GM19395 (cell line): ENCODE data around the gene C11orf65.
"Not testable (repeated sequence)": the region's sequence is repeated elsewhere in the genome, so short reads cannot be mapped to it uniquely, and the experiment has no call there.

Experiments
- ATAC-seq: cut with Tn5 transposase; IDR thresholded peaks from one replicate; pipeline ENCODE4 v1.9.1; 2021; ENCODE audit warnings: mild to moderate bottlenecking, moderate library complexity; ENCODE audit not compliant: unreplicated experiment

The C11orf65 gene

DNA sequence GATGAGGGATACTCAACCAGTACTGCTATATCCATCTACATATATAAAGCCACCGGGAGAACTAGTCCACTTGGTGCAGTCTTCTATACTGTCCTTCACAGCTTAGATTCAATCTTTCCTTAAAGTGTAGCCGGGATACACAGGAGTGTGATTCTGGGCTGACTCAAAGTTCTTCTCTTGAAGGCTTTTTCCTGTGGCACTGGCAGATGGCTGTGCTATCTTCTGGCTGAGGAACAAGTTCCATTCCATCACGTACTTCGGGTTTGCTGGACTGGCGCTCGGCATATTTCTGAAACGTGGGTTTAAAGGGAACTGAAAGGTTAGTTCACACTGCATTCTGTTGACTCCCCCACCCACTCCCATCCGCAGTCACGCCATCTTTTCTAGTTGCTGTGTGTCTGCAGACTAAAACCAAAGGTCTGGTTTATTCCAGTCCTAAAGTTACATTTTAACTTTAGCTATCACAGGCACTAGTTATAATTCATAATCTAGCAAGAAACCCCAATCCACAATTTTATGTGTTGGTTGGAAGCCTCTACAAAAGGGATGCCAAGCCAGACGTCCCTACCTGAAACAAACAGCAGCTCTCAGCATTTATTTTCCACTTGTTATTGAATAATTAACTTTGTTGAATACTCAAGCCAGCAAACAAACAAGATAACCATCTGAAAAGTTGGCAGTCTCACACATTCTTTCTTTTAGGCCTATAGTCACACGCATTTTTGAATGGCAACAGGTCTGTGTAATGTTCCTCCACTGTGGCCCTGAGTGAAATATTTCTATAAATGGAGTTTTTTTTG, 7.5 kb upstream of the C11orf65 start:
- no peak for ATAC-seq

DNA sequence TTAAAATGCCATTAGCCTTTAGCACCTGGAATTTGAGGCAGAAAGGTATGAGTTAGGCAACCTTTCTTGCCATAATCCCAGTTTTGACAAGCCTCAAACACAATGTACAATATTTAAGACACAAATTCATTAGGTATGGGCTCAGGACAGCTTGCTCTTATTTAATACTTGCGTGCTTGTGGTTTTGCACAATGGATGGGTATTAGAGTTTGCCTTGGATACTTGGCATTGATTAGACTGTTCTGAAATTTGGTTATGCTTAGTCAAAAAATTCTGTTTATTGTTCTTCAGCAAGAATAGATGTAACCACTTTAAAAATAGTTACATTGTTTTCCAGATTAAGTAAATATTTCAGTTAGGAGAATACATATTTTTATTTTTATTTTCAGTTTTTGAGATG, 5.4 kb upstream of the C11orf65 start:
- no peak for ATAC-seq

DNA sequence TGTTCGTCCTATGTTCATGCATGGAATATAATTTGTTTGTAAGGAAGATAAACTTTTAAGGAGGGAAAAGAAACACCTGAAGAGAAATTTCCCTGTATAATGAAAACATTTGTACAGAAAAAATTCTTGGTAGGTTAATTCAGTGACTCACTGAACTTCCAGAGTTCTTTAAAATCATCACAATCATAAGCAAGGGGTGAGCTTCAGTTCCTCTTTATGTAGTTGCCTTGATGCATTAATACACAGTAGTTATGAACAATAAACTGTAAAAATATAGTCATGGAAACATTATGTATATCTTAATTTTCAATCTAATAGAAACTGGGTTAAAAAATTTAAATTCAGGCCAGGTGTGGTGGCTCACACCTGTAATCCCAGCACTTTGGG, 1.1 kb upstream of the C11orf65 start:
- no peak for ATAC-seq

DNA sequence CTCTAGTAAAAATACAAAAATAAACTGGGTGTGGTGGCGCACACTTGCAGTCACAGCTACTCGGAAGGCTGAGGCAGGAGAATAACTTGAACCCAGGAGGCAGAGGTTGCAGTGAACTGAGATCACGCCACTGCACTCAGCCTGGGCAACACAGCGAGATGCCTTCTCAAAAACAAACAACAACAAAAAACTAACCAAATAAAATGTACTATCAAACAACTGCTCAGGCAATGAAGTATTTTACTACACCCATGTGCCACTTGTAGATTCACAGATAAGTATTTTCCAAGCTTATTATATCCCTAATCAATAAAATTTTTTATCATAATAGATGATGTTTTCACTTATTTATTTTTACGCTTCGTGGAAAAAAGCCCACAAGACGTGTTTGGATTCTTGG, 924 bp downstream of the C11orf65 start:
- ATAC-seq, result no peak

DNA sequence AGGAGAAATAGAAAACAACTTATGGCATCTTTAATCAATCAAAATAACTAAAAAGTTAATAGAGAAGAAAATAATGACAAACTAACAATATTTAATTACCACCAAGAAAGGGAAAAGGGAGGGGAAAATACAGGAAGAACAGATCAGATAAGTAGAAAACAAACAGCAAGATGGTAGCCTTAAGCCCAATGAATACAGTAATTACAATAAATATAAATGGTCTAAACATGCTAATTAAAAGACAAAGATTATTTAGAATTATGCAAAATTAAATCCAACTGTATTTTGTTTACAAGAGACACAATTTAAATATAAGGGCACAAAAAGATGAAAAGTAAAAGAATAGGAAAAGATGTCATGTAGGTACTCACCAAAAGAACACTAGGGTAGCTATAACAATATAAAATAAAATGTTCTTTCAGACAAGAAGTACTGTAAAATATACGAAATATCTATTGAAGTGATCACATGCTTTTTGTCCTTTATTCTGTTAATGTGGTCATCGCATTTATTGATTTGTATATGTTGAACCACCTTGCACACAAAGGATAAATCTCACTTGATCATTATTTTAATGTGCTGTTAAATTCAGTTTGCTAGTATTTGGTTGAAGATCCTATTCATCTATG, 14.0 kb downstream of the C11orf65 start:
- no peak for ATAC-seq

DNA sequence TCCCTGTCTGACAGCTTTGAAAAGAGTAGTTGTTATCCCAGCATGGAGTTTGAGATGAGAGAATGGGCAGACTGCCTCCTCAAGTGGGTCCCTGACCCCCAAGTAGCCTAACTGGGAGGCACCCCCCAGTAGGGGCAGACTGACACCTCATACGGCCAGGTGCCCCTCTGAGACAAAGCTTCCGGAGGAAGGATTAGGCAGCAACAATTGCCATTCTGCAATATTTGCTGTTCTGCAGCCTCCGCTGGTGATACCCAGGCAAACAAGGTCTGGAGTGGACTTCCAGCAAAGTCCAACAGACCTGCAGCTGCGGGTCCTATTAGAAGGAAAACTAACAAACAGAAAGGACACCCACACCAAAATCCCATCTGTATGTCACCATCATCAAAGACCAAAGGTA, 25.9 kb downstream of the C11orf65 start:
- ATAC-seq, result not testable (repeated sequence)

DNA sequence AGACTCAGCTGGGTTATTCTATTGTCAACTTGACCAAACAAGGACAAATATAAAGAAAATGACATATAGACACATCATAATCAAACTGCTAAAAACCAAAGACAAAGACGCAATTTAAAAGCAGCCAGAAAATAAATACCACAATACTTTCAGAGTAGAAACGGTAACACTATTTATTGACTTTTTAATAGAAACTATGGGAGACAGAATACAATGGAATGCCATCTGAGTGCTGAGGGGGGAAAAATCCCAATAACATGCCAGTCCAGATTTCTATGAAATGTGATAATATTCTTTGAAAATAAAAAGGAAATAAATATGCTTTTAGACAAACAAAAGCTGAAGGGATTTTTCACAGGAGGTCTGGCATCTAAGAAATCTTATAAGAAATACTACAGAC, 30.7 kb downstream of the C11orf65 start:
- ATAC-seq, result no peak

DNA sequence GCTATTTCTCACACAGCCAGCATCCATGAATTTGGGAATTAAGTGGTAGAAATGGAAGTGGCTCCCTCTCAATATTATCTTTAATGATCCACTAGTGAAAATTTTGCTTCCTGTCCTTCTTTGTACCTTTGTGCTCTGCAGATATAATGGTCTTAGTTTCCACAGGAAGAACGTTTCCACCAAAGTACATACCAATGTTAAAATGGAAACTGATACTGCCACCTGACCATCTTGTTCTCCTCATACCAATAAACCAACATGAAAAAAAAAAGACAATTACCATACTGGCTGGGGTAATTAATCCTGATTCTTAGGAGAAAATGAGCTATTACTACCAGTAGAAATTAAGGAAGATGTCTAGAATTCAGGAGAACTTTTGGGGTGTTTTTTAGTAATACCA, 32.3 kb downstream of the C11orf65 start:
- no peak for ATAC-seq

DNA sequence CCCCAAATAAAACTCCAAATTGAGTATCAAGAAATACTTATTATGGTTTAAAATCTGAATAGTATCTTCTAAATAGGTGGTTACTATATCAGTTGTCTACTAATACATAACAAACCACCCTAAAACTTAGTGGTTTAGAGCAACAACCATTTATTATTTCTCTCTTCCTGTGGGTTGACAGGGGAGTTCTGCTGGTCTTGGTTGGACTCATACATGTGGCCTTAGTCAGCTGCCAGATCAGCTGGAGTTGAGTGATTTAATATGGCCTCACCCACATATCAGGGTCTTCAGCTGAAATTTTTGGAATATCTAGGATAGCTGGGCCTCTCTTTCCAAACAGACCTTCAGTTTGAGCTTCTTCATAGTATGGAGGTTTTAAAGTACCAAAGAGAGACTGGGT, 34.5 kb downstream of the C11orf65 start:
- no peak for ATAC-seq

DNA sequence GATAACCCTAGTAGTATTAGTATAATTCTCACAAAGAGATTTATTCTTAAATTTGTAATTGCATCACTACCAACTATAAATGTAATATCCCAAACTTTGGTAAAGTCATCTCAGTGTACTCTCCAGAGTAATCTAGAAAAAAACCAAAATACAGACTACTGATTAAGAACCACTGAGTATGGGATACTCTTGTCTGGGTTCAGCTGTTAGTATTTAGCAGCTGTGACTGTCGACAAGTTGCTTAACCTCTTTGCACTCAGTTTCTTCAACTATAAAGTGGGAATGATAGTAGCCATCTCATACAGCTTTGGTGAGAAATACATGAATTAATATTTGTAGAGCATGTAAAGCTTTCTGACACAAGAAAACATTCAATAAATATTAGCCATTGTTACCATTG, 35.3 kb downstream of the C11orf65 start:
- ATAC-seq, result no peak

DNA sequence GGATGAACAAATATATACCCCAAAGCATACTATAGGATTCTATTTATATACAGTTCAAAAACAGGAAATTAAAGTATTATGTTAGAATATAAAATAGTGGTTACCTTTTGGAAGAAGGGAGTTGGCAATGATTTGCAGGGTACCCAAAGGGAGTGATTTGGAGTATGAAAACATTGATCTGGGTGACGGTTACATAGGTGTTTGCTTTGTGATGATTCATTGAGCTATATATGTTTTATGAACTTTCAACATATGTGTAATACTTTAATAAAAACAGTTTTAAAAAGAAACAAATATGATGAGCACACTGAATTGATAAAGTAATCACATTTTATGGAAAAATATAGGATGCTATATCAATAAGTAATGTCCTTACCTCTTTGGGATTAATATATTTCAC, 36.0 kb downstream of the C11orf65 start:
- ATAC-seq, result no peak

DNA sequence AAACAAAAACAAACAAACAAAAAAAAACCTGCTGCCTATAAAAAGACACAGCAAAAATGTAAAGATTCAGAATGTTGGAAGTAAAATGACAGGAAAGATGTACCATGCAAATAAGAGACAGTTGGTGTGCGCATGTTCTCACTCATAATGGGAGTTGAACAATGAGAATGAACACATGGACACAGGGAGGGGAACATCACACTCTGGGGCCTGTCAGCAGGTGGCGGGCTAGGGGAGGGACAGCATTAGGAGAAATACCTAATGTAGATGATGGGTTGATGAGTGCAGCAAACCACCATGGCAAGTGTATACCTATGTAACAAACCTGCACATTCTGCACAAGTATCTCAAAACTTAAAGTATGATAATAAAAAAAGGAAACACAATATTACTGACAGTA, 49.8 kb downstream of the C11orf65 start:
- not testable (repeated sequence) for ATAC-seq

DNA sequence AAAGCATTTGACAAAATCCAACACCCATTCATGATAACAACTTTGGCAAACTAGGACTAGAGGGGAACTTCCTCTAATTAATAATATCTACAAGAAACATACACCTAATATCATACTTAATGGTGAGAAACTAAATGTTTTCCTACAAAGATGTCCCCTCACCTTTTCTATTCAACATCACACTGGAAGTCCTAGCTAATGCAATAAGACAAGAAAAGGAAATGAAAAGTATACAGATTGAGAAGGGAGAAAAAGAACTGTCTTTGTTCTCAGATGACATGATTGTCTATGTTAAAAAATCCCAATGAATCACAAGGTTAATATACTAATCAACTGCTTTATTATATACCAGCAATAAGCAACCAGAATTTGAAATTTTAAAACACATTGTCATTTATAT, 52.4 kb downstream of the C11orf65 start:
- ATAC-seq, result no peak

DNA sequence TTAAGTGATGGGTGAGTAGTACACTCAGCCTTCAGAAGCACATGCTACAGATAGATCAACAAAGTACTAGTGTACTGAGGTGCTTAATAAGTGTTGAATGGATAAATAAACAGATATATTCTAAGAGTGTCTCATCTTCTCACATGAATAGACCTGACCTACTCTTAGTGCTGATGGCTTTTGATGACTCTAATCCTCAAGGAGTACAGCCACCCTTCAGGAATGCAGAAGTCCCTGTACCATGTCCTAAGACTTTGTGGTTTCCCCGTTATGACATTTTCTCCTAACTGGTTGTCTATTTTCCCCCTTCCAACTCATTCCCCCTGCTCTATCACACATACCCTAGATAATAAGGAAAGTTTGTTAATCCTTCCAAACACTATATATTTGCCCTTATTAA, 61.6 kb downstream of the C11orf65 start:
- no peak for ATAC-seq

DNA sequence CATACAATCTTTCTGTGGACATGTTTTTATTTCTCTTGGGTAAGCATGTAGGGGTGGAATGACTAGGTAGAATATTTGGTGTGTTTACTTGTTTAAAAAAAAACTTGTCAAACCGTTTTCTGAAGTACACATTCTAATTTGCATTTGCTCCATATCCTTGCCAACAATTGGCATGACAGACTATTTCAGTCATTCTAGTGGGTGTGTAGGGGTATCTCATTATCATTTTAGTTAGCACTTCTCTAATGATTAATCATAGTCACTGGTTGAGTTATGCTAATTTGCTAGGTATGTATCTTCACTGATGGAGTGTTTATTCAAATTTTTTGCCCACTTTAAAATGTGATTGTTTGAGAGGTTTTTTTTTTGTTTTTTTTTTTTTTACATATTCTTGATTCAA, 64.3 kb downstream of the C11orf65 start:
- no peak for ATAC-seq

DNA sequence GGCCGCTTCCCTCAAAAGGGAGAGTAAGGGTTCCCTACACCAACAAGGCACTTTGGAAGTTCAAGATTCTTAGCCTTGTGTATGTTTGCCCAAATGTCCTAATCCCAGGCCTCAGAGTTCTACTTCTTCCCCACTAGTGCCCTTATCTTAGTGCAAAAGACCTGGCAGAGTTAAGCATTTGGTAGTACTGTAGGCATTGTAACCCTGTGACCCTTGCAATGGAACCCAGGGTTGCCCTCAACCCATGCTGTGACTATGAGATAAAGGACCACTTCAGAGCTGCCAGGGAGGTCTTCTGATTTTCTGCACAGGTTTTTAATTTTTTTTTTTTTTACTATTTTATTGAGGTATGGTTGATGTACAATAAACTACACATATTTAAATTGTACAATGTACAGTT, 65.1 kb downstream of the C11orf65 start:
- ATAC-seq, result no peak

DNA sequence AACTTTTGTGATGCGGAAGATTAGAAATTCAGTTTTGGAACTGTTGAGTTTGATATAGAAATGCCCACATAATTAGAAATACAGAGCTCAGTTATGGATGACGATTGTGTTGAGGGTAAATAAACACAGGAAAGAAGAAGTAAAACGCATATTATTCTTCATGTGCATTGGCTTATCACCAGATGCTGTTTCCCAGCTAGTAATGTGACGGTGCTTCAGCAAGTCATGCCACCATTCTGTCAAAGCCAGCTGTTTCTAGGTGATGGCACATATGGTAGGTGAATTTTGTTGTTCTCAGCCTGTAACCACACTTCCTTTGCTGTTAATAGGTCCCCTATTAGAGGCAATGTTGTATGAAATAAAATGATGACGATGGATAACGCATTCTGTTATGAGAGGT, 68.9 kb downstream of the C11orf65 start:
- ATAC-seq, result no peak

DNA sequence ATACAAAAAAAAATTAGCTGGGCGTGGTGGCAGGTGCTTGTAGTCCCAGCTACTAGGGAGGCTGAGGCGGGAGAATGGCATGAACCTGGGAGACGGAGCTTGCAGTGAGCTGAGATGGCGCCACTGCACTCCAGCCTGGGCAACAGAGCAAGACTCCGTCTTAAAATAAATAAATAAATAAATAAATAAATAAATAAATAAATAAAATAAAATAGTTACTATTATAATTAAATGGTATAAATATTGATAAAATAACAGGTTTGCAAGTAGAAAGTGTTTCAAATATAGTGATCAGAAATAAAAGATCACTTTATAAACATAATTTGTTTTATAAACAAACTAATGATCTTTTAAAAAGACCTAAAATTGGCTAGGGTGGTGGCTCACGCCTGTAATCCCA, 70.7 kb downstream of the C11orf65 start:
- ATAC-seq, result not testable (repeated sequence)

DNA sequence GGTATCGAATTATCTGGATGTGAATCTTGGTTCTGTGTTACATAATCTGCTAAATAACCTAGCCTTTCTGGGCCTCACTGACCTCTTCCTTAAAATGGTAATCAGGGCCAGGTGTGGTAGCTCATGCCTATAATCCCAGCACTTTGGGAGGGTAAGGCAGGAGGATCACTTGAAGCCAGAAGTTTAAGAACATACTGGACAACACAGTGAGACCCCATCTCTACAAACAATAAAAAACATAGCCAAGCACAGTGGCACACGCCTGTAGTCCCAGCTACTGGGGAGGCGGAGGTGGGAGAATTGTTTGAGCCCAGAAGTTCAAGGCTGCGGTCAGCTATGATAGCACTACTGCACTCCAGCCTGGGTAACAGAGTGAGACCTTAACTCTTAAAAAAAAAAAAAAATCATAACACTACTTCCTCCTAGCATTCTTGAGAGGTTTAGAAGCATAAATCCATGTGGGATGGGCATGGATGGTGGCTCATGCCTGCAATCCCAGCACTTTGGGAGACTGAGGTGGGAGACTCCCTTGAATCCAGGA, 72.5 kb downstream of the C11orf65 start:
- no peak for ATAC-seq

DNA sequence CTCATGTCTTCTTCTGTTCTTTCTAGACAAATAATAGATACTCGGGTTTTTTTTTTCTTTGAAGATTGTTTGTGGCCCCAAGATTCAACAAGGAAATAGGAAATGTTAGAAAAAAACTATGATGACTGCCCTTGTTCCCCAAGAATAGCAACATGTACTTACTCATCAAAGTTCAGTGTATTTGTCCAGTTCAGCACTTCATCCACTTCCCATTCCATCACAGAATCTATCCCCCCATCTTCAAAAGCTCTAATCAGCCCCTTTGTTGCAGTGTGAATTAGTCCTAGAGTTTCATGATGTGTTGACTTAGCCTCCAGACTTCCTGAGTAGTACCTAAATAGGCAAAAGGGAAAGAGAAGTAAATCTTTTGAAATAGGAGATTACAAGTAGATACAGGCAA, 74.3 kb downstream of the C11orf65 start:
- no peak for ATAC-seq

DNA sequence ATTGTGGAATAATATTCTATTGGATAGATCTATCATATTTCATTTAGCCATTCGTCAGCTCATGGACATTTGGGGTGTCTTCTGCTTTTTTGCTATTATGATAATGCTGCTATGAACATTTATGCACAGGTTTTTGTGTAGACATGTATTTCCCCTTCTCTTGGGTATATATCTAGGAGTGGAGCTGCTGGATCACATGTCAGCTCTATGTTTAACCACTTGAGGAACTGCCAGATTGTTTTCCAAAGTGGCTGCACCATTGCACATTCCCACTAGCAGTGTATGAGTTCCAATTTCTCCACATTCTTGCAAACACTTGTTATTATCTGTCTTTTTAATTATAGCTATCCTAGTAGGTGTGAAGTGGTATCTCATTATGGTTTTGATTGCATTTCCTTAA, 75.0 kb downstream of the C11orf65 start:
- no peak for ATAC-seq

DNA sequence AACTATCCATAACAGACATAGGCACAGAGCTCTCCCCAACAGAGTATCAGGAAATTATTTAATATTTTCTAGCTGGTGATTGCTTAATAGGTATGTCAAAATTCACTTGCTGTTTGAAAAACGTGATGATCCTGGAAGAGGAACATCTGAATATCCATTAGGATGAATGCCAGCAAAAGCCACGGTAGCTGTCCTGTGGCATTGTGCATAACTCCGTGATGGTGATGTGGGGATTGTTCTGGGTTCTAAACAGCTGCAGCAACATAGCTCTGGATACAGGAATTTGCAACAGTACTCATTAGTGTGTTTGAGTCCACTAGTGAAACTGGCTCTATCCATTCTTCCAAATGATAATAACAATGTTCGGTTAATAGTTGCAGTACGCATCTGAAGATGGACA, 78.8 kb downstream of the C11orf65 start:
- ATAC-seq, result no peak
